Measurements from ENCODE around the gene MRPS9.

Gene MRPS9

DNA sequence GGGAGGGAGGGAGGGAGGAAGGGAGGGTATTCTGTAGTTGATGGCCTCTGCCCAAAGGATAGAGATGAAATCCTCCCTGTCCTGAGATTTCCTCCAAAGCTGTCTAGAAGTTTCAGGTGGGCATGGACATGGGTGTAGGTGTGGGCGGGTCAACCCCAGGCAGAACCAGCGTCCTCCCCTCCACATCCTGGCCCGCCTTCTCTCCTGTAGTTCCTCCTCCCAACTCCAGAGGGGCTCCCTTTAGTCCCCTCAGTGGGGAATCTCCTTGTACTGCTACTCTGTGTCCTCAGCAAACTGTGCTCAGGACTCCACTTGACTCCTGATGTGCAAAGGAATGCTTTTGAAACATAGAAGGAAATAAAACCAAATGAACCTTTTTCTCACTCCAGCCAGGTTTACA, 88.1 kb downstream of the MRPS9 start:
- no peak for DNase-seq

- no peak for DNase-seq
Observed at GRCh38 chr2:105126336-105126735, 88.5 kb downstream of the MRPS9 start.

DNA sequence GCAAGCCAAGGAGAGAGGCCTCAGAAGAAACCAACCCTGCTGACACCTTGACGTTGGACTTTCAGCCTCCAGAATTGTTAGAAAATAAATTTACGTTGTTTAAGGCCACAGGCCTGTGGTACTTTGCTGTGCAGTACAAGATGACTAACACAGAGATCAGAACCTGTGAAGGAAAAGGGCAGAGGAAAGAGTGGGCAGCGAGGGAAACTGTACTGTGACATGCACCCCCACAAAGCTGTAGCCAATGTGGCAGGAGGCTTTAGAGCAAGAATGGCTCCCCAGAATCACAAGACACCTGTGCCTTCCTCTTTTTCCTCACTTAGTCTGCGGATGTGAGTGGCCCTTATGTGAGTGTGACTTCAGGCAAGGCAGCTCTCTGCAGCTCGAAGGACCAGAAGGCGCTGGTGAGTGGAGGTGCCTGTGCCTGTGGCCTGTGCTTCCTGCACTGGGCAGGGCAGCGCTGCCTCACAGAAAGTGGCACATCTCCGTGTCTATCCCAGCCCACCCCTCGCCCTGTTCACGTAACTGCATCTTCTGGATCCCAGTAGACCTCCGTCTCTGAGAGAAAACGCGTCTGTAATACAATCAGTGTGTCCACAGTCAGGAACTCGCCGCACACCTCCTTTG, 89.5 kb downstream of the MRPS9 start:
- DNase-seq: no peak

- no peak for DNase-seq
Observed at GRCh38 chr2:105129722-105130232, 91.9 kb downstream of the MRPS9 start.

DNA sequence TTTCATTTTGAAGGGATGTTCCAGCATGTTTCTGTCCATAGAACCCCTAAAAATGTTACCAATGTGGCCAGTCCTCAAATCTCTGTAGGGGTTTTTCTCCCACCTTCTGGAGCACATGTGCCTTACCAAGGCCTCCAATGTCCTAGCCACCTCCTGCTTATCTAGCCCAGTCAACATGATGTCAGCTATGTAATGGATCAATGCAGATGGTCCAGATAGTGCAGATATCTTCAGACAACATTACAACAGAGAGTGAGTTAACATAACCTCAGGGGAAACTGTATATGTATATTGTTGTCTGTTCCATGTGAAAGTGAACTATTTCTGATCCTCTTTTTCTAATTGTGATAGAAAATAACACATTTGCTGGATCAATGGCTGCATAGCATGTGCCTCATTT, 92.7 kb downstream of the MRPS9 start:
- no peak for DNase-seq

DNA sequence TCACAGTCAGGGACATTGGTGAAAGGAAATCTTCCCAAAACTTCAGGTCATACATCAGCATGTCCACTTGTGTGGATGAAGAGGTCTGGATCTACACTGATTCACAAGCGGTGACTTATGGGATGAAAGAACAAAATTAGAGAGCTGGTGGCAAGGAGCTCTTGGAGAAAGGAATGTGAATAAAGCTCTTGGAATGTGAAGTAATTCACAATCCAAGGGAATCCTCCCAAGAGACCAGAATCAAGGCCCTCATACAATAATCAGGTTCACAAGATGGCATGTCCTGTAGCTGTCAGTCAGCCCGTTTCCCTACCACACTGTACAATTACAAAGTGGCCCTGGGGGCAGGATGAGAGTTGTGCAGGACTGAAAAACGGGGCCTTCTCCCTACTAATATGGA, 96.2 kb downstream of the MRPS9 start:
- DNase-seq: no peak

DNA sequence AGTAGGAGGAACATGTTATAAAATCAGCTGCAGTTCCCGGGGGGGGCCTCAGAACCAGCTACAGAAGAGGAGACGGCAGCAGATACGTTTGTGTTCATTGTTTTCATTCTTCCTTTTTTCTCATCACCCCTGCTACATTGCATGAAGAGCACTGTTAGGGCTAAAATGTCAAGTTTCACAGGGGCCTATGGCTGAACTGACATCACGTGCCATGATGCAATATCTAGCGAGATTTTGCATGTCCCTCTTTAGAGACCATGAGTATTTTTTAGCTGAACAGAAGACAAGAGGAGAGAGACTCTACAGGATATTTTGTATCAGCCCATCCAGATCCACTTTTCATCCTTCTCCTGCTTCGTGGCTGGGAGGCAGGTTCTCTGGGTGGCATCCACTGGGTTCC, 97.6 kb downstream of the MRPS9 start:
- no peak for DNase-seq

DNA sequence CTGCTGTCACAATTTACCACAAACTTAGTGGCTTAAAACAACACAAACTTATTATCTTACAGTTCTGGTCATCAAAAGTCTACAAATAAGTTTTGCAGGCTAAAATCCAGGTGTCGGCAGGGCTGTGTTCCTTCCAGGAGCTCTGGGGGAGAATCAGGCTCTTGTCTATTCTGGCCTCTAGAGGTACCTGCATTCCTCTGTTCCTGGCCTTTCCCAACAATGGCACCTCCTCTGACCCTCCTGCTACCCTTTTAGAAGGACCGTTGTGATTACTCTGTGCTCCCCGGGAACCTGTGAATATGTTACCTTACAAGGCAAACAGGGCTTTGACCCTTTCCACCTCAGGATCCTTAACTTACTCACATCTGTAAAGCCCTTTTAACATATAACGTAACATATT, 98.5 kb downstream of the MRPS9 start:
- no peak for DNase-seq

DNA sequence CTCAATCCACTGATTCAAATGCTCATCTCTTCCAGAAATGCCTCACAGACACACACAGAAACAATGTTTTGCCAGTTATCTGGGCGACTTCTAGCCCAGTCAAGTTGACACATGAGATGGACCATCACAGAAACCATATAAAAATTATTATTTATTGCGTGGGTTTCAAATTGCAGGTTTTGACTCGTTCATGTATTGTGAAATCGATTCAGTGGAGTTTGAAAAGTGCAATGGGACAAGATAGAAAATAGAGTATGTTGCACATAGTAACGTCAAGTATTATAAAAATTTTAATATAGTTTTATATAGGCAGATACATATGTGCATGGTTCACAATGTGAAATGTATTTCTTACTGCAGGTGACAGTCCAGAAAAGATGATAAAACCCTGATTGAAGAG, 100.8 kb downstream of the MRPS9 start:
- no peak for DNase-seq

GRCh38 chr2:105139556-105140239, 101.8 kb downstream of the MRPS9 start:
- DNase-seq: no peak

- no peak for DNase-seq
Observed at GRCh38 chr2:105140240-105140568, 102.3 kb downstream of the MRPS9 start.

DNA sequence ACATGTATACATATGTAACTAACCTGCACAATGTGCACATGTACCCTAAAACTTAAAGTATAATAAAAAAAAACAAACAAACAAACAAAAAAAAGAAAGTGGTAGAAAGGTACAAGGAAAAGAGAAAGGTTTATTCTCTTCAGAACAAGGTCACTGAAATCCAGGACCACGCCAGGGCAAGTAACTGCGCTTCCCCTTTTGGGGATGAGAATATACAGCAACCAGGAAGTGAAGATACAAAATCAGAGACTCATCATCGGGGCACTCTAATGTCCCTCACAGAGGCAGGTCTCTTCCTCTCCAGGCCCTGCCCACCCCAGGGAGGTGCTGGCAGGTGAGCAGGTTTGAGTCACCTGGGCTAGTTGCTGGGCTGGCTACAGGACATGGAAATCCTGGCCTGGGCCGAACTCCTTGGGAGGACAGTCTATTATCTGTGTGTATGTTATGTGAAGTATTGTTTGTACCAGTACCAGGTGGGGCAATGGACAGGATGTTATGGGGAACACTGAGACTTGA, 103.3 kb downstream of the MRPS9 start:
- no peak for DNase-seq

GRCh38 chr2:105142239-105142638, 104.4 kb downstream of the MRPS9 start:
- DNase-seq: no peak

GRCh38 chr2:105143094-105143466, 105.2 kb downstream of the MRPS9 start:
- no peak for DNase-seq

- peak; percentile 54 for DNase-seq
Observed at GRCh38 chr2:105143467-105144151, 105.7 kb downstream of the MRPS9 start.

GRCh38 chr2:105144152-105144940, 106.5 kb downstream of the MRPS9 start:
- no peak for DNase-seq

DNA sequence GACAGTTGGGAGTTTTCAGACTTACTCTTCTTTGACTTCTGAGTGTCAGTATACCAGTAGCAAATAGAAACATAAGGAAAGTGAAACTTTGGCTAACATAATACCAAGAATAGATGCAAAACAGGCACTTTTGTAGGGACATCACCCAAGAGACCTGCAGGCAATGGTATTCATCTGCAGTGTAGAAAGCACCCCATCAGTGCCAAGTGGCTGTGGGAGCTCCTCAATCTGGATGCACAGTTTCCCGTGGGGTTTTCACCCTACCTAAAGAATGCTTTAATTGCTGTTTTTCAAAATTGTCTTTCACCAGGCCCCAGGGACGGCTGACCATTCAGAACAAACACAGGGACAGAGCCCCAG, 107.1 kb downstream of the MRPS9 start:
- no peak for DNase-seq

DNA sequence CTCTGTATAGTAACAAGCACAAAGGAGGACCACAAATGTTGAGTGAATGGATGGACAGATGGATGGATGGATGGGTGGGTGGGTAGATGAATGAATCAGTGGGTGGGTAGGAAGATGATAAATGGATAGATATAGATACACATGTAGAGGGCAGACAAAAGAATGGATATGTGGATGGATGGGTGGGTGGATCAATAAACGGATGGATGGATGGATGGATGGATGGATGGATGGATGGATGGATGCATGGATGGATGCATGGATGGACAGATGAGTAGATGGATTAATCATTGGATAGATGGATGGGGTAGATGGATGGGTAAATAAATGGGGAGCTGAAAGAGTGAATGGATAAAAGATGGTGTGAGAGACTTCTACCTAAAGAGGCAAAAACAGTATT, 111.4 kb downstream of the MRPS9 start:
- no peak for DNase-seq
